Smooth muscle cell (in vitro differentiated cells): Measurements from ENCODE around the gene ARHGEF12. TPM values are rescaled to one million over a fixed set of nuclear protein-coding genes. Genes with fewer than 3 reads are reported as not detected.

Experiments
- DNase-seq: peaks from one replicate; lab custom pipeline; 2025; ENCODE audit not compliant: unreplicated experiment; lab: John Stamatoyannopoulos, UW
- H2AFZ ChIP-seq: fragments of 200-600 bp; sonication (generic); 2 replicates; pipeline ENCODE4 v1.6.0; 2016; ENCODE audit warnings: antibody characterized with exemption, low read depth, mild to moderate bottlenecking
- H3F3A ChIP-seq: fragments of 200-600 bp; sonication (generic); 2 replicates; pipeline ENCODE4 v1.6.0; 2017; ENCODE audit warnings: antibody characterized with exemption, low read depth
- H3K27ac ChIP-seq: fragments of 200-600 bp; sonication (generic); 2 replicates; pipeline ENCODE4 v1.5.1; 2016; ENCODE audit warnings: low read depth, mild to moderate bottlenecking
- H3K27me3 ChIP-seq: fragments of 200-600 bp; sonication (generic); 2 replicates; pipeline ENCODE4 v1.6.1; 2016; ENCODE audit warnings: low read depth, mild to moderate bottlenecking
- H3K36me3 ChIP-seq: fragments of 200-600 bp; sonication (generic); 2 replicates; pipeline ENCODE4 v1.5.1; 2016; ENCODE audit warnings: low read depth
- H3K4me1 ChIP-seq: fragments of 200-600 bp; sonication (generic); 2 replicates; pipeline ENCODE4 v1.5.1; 2016; ENCODE audit warnings: low read depth
- H3K4me2 ChIP-seq: fragments of 200-600 bp; sonication (generic); 2 replicates; pipeline ENCODE4 v1.6.0; 2016; ENCODE audit warnings: mild to moderate bottlenecking
- H3K4me3 ChIP-seq: fragments of 200-600 bp; sonication (generic); 2 replicates; pipeline ENCODE4 v1.5.1; 2016; ENCODE audit warnings: mild to moderate bottlenecking
- H3K79me2 ChIP-seq: fragments of 200-600 bp; sonication (generic); 2 replicates; pipeline ENCODE4 v1.6.0; 2016; ENCODE audit warnings: low read depth, mild to moderate bottlenecking
- H3K9ac ChIP-seq: fragments of 200-600 bp; sonication (generic); 2 replicates; pipeline ENCODE4 v1.6.0; 2016; ENCODE audit warnings: low read depth
- H3K9me3 ChIP-seq: fragments of 200-600 bp; sonication (generic); replicated peaks from 2 replicates; pipeline ENCODE4 v1.5.1; 2016; ENCODE audit warnings: low read depth
- H4K20me1 ChIP-seq: fragments of 200-600 bp; sonication (generic); 2 replicates; pipeline ENCODE4 v1.6.0; 2016; ENCODE audit warnings: low read depth
- CTCF ChIP-seq: fragments of 200-600 bp; sonication (generic); IDR thresholded peaks from 2 replicates; pipeline ENCODE4 v1.5.1; 2017; ENCODE audit warnings: borderline replicate concordance, mild to moderate bottlenecking, antibody characterized with exemption; ENCODE audit not compliant: insufficient read depth, poor library complexity, severe bottlenecking
- WGBS: methylation state at CpG from one replicate; pipeline ENCODE4 v1.1.7; 2016; ENCODE audit warnings: low lambda C conversion rate; 5-methylcytosine and 5-hydroxymethylcytosine counted together
- polyA plus RNA-seq: library from polyadenylated mRNA; unstranded; fragments of >200 nt; fragmentation: Nextera tagmentation; extraction: Ambion mirVana; gene quantifications from 2 replicates; pipeline ENCODE4 v1.2.1, GENCODE V29; 2016
- total RNA-seq: library from RNA; depleted of rRNA; stranded (reverse); fragments of >200 nt; gene quantifications from 2 replicates; pipeline ENCODE4 v1.2.3, GENCODE V29; 2014

ARHGEF12 gene
- total and polyA plus RNA-seq, 2 experiments from 2014 or later: 24.6 to 89.4 TPM

GRCh38 chr11:120383518-120384155 lies 47.4 kb downstream of the ARHGEF12 start:
- Histone ChIP-seq H3K4me2 (no peak overlapping the region), H3K27me3 (no peaks in the 10 kb centered on the region), H3K79me2 (peaks cover 98% of the 10 kb centered on the region), H4K20me1 (peaks cover 59% of the 10 kb centered on the region), H3F3A (peaks cover 9% of the 10 kb centered on the region), H3K4me3 (no peak overlapping the region), H3K9me3 (peaks cover 2% of the 10 kb centered on the region), H3K4me1 (peaks cover 35% of the 10 kb centered on the region), H3K9ac (no peak overlapping the region), H3K27ac (peak overlapping the region; percentile 88), H3K36me3 (no peaks in the 10 kb centered on the region), H2AFZ (no peak overlapping the region)
- no peak for DNase-seq
- no peak for TF ChIP-seq CTCF
- WGBS: 91% methylated on average over 4 of the region's 4 CpGs

DNA sequence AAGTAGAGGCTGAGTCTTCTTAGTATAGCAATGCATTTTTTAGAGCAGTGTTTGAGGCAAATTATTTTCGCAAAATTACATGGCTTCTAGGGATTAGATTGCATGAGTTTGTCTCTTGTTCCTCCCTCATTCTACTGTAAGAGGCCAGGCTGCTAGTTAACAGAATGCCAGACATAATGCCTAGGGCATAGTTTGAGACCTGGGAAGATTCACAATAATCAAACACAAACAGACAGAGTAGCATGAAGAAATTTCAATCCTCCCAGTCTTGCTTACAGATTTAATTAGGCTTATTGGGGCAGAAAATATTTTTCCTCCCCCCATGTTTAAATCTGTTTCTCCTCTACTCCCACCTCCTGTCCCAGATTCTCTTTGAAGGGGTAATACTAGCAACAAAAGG lies 48.3 kb downstream of the ARHGEF12 start:
- H3K27me3 ChIP-seq: no peaks in the 10 kb centered on the region
- H3K27ac ChIP-seq: peak overlapping the region; percentile 88
- no peak for TF ChIP-seq CTCF
- DNase-seq: no peak
- no peak overlapping the region for H2AFZ ChIP-seq
- peak overlapping the region; percentile 81 for H3K4me2 ChIP-seq
- peaks cover 98% of the 10 kb centered on the region for H3K79me2 ChIP-seq
- whole genome bisulfite sequencing: 37% methylated on average over 1 of the region's 1 CpG
- peaks cover 9% of the 10 kb centered on the region for H3F3A ChIP-seq
- peaks cover 52% of the 10 kb centered on the region for H4K20me1 ChIP-seq
- H3K9me3 ChIP-seq: no peaks in the 10 kb centered on the region
- H3K4me3 ChIP-seq: no peak overlapping the region
- H3K36me3 ChIP-seq: no peaks in the 10 kb centered on the region
- no peak overlapping the region for H3K9ac ChIP-seq
- H3K4me1 ChIP-seq: peaks cover 35% of the 10 kb centered on the region

DNA sequence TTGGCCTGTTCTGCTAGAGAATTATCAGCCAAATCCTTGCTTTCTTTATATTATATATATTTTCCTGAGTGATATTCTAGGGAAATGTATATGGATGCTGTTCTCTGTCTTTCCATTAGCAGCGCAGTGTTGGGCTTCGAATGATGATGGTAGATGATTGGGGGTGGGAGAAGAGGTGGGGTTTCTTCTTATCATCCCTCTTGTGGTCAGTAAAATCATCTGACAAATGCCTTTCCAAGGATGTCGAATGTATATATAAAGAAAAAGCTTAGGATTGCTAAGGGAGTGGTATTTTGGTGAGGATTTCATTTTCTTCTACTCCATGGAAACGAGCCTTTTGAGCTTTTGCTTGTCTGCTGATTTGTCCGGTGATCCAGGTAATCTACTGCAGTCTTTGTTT lies 48.9 kb downstream of the ARHGEF12 start:
- Histone ChIP-seq H3K4me1 (peaks cover 33% of the 10 kb centered on the region), H4K20me1 (peaks cover 45% of the 10 kb centered on the region), H3K9ac (peak overlapping the region; percentile 70), H3K4me3 (peak overlapping the region; percentile 40), H3F3A (peaks cover 9% of the 10 kb centered on the region), H2AFZ (no peak overlapping the region), H3K9me3 (no peaks in the 10 kb centered on the region), H3K27me3 (no peaks in the 10 kb centered on the region), H3K27ac (peak overlapping the region; percentile 88), H3K4me2 (peak overlapping the region; percentile 81), H3K36me3 (no peaks in the 10 kb centered on the region), H3K79me2 (peaks cover 98% of the 10 kb centered on the region)
- WGBS: 17% methylated on average over 5 of the region's 5 CpGs
- DNase-seq: no peak
- TF ChIP-seq CTCF: no peak

DNA sequence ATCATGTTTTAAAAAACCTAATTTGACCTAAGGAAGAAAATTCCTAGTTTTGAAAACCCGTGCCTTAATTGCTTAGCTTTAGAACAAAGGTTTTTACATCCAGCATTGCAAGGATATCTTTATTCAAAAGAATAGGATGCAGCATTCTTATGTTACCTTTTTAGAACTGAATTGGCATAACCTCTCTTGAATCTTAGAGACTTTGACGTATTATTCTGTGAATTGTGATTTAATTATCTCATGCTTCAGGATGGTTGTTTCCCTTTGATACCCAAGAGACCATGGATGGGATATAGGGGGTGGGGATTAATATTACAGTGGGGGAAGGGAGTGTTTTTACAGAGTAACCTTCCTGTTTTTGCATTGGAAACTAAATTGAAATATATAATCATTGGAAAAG lies 49.4 kb downstream of the ARHGEF12 start:
- WGBS: 84% methylated on average over 2 of the region's 2 CpGs
- Histone ChIP-seq H3K9me3 (no peaks in the 10 kb centered on the region), H3K27me3 (no peaks in the 10 kb centered on the region), H3K4me2 (peak overlapping the region; percentile 81), H4K20me1 (peaks cover 40% of the 10 kb centered on the region), H3K9ac (peak overlapping the region; percentile 70), H3K4me1 (peaks cover 39% of the 10 kb centered on the region), H3K27ac (peak overlapping the region; percentile 88), H3K79me2 (peaks cover 98% of the 10 kb centered on the region), H2AFZ (no peak overlapping the region), H3K36me3 (no peaks in the 10 kb centered on the region), H3K4me3 (peak overlapping the region; percentile 40), H3F3A (peaks cover 12% of the 10 kb centered on the region)
- no peak for TF ChIP-seq CTCF
- no peak for DNase-seq
